GM12801 (cell line): Measurements from ENCODE around the gene PDGFD.

Experiments used
- CTCF ChIP-seq: IDR thresholded peaks from one replicate; pipeline ENCODE4 v1.5.1; 2011; ENCODE audit warnings: control low read depth; ENCODE audit not compliant: insufficient read length; ENCODE audit errors: extremely low read depth

The PDGFD gene

GRCh38 chr11:104105155-104105554 lies 58.8 kb downstream of the PDGFD start:
- no peak for TF ChIP-seq CTCF

- no peak for TF ChIP-seq CTCF
Observed at GRCh38 chr11:104104664-104105063, 59.3 kb downstream of the PDGFD start.

- no peak for TF ChIP-seq CTCF
Observed at GRCh38 chr11:104104201-104104600, 59.7 kb downstream of the PDGFD start.

- TF ChIP-seq CTCF: no peak
Observed at GRCh38 chr11:104098555-104098954, 65.4 kb downstream of the PDGFD start.

GRCh38 chr11:104098132-104098531 lies 65.8 kb downstream of the PDGFD start:
- TF ChIP-seq CTCF: no peak

- TF ChIP-seq CTCF: no peak
Observed at GRCh38 chr11:104096900-104097299, 67.0 kb downstream of the PDGFD start.

GRCh38 chr11:104095791-104096190 lies 68.2 kb downstream of the PDGFD start:
- TF ChIP-seq CTCF: no peak

- TF ChIP-seq CTCF: no peak
Observed at GRCh38 chr11:104094576-104094975, 69.4 kb downstream of the PDGFD start.
